GM10266 (cell line): Measurements from ENCODE around the gene SEC23IP.

Experiments
- DNase-seq: peaks from one replicate; pipeline ENCODE4 v3.0.0; 2012; ENCODE audit errors: extremely low spot score
- CTCF ChIP-seq: IDR thresholded peaks from 2 replicates; pipeline ENCODE4 v1.5.1; 2012; ENCODE audit warnings: mild to moderate bottlenecking, low read depth; ENCODE audit not compliant: control insufficient read depth, insufficient read depth; ENCODE audit errors: missing control alignments

Gene SEC23IP

GRCh38 chr10:119858063-119858462 is 34.5 kb upstream of the SEC23IP start:
- no peak for DNase-seq
- TF ChIP-seq CTCF = no peak

GRCh38 chr10:119859420-119860258 is 32.9 kb upstream of the SEC23IP start:
- TF ChIP-seq CTCF = peak; percentile 54
- DNase-seq = peak; percentile 28

GRCh38 chr10:119860866-119861607 is 31.5 kb upstream of the SEC23IP start:
- TF ChIP-seq CTCF = no peak
- no peak for DNase-seq

- no peak for TF ChIP-seq CTCF
- no peak for DNase-seq
Observed at GRCh38 chr10:119862524-119862923, 30.0 kb upstream of the SEC23IP start.

GRCh38 chr10:119863951-119864565 is 28.5 kb upstream of the SEC23IP start:
- TF ChIP-seq CTCF = no peak
- DNase-seq = no peak

- no peak for DNase-seq
- TF ChIP-seq CTCF = no peak
Observed at GRCh38 chr10:119865699-119866240, 26.8 kb upstream of the SEC23IP start.
